ENCODE measurements around the gene CCL3.

- no peak for TF ChIP-seq CTCF (conservative IDR thresholded peaks at IDR 0.05; ENCODE audit: low read depth in 2 of 2)
- TF ChIP-seq REST (IDR thresholded peaks at IDR 0.05; ENCODE audit: unreplicated experiment): no peak
- TF ChIP-seq EZH2phosphoT487 (IDR thresholded peaks at IDR 0.05; ENCODE audit: unreplicated experiment): no peak
- no peak for TF ChIP-seq JUNB (IDR thresholded peaks at IDR 0.05; ENCODE audit: unreplicated experiment)
- TF ChIP-seq EZH2 (IDR thresholded peaks at IDR 0.05; ENCODE audit: low read depth, unreplicated experiment): no peak
- no peak for TF ChIP-seq CREB1 (CRISPR knock-in tag; IDR thresholded peaks at IDR 0.05; ENCODE audit: low read depth)
- no peak for TF ChIP-seq POLR2AphosphoS5 (IDR thresholded peaks at IDR 0.05; ENCODE audit: low read depth)
- TF ChIP-seq ZNF331 (CRISPR knock-in tag; IDR thresholded peaks at IDR 0.05; ENCODE audit: low read depth): no peak
Measured at GRCh38 chr17:36066365-36066985, 23.5 kb downstream of the CCL3 start.
